ENCODE data around the gene CD70.
"Not testable (repeated sequence)": the region's sequence is repeated elsewhere in the genome, so short reads cannot be mapped to it uniquely, and the experiment has no call there.

Gene CD70

GRCh38 chr19:6597471-6598253 lies 6.7 kb upstream of the CD70 start:
- DNase-seq (ENCODE audit: low read depth in 2 of 2), result not testable (repeated sequence)

DNA sequence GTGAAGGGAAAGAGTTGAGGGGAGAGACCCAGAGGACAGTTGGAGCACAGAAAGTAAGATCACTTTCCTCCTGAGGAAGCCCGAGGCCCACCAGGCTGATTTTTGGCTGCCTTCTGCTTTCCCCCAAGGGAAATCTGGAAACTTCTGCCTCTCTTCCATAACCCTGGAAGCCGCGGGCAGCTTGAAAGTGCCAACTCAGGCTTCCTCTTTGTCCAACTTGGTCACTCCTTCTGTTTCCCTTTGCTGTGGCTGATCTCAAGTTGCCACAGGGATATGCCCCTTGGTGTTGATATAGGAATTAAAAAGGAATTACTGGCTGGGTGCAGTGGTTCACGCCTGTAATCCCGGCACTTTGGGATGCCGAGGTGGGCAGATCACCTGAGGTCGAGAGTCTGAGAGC lies 5.7 kb upstream of the CD70 start:
- DNase-seq (ENCODE audit: low read depth in 2 of 2), result no peak

- DNase-seq (ENCODE audit: low read depth in 2 of 2), result no peak
Measured at GRCh38 chr19:6593651-6594416, 2.9 kb upstream of the CD70 start.

DNA sequence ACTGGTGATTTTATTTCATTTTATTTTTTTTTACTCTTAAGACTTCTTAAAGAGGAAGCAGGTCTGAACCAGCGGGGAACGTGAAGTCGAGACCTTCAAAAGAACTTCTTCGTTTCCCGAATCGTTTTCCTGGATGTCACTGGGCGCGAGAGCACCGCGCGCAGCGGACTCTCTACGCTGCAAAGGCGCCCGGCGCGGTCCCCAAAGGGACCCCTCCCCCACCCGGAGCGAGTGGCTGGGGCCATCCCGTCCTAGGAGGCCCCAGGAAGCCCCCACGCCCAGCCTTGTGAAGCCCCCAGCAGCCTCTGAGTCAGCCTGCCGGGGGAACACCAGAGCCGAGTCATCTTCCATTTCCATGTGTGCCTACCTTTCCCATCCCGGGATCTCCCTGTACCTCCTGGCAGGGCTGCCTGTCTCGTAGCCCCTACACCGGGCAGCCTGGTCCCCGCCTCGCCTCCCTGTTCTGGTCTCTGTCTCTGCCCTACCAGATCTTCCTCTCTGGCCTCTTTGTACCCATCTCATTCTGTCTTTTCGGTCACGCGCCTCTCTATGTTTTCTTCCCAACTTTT lies 608 bp downstream of the CD70 start:
- peak in 1 of 2 donors; percentile 13 for DNase-seq (ENCODE audit: low read depth in 2 of 2)

DNA sequence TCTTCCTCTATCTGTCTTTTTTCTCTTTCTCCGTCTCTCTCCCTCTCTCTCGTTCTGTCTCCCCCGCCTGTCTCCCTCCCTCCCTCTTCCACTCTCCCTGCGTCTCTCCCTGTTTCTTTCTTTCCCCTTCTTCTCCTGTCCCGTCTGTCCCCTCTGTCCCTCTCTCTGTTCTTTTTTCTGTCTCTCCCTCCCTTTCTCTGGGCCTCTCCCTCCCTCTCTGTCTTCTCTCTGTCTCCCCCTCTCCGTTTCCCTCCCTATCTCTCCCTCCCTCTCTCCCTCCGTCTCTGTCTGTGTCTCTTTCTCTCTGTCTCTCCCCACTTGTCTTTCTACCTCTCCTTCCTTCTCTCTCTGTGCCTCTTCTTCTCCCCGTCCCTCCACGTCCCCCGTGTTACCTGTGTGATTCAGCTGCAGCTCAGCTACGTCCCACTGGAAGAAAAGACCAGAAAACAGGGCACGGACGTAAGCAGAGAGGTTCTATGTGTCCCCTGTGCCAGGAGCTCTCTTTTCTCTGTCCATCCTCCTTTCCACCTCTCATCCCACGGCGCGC lies 1.2 kb downstream of the CD70 start:
- no peak for DNase-seq (ENCODE audit: low read depth in 2 of 2)

GRCh38 chr19:6588508-6589345 lies 2.2 kb downstream of the CD70 start:
- DNase-seq (ENCODE audit: low read depth in 2 of 2), result no peak

GRCh38 chr19:6587998-6588507 lies 2.9 kb downstream of the CD70 start:
- no peak for DNase-seq (ENCODE audit: low read depth in 2 of 2)

DNA sequence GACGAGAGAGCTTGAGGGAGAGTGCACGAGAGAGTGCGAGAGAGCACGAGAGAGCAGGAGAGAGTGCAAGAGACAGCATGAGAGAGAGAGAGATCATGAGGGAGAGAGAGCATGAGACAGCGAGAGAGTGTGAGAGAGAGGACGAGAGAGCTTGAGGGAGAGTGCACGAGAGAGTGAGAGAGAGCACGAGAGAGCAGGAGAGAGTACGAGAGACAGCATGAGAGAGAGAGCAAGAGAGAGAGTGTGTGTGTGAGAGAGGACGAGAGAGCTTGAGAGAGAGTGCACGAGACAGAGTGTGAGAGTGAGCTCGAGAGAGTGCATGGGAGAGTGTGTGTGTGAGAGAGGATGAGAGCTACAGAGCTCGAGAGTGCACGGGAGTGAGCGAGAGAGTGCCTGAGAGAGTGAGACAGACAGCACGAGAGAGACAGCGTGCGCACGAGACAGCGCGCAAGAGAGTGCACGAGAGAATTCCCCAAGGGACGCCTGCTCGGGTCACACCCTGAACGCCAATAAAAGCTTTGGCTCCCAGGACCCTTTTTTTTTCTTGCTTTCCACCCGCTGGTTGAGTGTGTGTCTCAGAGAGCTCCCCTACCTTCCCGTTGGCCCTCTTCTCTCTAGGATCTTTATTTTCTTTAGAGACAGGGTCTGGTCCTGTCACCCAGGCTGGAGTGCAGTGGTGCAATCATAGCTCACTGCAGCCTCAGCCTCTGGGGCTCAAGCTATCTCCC lies 3.7 kb downstream of the CD70 start:
- no peak for DNase-seq (ENCODE audit: low read depth in 2 of 2)

DNA sequence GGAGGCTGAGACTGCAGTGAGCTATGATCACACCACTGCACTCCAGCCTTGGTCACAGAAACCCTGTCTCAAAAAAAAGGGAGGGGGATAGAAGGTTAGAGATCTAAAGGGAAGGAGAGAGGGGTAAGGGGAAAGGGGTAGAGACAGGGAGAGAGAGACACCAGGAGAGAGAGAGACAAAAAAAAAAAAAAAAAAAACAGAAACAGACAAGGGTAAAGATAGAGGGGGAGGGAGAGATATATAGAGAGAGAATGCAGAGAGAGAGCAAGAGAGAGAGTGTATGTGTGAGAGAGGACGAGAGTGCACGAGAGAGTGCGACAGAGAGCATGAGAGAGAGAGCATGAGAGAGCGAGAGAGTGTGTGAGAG lies 4.2 kb downstream of the CD70 start:
- no peak for DNase-seq (ENCODE audit: low read depth in 2 of 2)

DNA sequence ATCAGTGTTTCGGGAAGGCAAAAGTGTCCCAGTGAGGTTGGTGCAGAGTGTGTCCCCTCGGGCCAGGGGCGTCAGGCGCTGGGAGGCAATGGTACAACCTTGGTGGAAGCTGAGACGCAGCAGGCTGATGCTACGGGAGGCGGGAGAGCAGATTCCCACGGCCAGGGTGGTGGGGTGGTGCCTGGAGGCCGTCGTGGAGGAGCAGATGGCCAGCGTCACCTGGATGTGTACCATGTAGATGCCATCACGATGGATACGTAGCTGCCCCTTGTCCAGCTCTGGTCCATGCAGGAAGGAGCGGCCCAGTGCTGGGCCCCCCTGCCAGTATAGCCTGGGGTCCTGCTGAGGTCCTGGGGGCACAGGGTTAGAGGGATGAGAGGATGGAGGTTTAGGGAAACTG lies 4.9 kb downstream of the CD70 start:
- DNase-seq (ENCODE audit: low read depth in 2 of 2), result no peak

- DNase-seq (ENCODE audit: low read depth in 2 of 2), result not testable (repeated sequence)
Measured at GRCh38 chr19:6582515-6583484, 8.2 kb downstream of the CD70 start.

DNA sequence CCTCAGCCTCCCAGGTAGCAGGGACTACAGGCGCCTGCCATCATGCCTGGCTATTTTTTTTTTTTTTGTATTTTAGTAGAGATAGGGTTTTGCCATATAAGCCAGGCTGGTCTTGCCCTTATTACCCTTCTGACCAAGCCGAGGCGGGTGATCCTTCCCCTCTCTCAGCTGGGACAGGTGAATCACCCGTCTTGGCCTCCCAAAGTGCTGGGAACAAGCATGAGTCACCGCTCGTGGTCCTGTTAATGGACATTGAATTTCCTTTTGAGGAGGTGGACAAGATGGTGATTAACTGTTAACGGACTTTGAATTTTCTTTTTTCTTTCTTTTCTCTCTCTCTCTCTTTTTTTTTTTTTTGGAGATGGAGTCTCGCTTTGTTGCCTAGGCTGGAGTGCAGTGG lies 10.6 kb downstream of the CD70 start:
- no peak for DNase-seq (ENCODE audit: low read depth in 2 of 2)

- no peak for DNase-seq (ENCODE audit: low read depth in 2 of 2)
Measured at GRCh38 chr19:6579450-6580178, 11.3 kb downstream of the CD70 start.

DNA sequence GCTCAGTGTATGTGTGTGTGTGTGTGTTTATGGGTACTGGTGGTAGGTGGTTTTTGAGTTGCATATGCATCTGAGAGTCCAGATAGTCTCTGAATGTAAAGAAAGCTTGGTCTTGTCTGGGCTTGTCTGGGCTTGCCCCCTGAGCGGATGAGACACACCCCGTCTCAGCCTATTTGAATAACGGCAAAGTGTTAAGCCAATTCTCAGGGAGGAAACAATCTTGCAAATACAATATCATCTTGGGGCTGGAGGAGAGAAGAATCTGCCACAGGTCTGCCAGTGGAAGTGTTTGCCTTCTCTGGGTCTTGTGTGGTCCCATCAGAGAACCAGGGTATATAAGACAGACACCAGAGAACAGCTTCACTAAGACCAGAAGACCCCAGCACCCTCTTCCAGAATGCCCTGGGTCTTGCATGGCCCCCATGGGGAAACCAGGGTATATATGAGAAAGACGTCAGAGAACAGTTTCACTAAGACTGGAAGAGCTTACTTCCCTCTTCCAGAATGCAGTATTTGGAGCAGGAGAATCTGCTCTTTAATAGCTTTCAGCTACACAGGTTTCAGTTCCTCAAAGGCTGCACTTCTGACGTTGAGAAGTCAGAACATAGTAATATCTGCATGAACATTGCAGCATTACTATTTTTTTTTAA lies 13.3 kb downstream of the CD70 start:
- no peak for DNase-seq (ENCODE audit: low read depth in 2 of 2)

- DNase-seq (ENCODE audit: low read depth in 2 of 2), result no peak
Measured at GRCh38 chr19:6576869-6577475, 14.0 kb downstream of the CD70 start.

DNA sequence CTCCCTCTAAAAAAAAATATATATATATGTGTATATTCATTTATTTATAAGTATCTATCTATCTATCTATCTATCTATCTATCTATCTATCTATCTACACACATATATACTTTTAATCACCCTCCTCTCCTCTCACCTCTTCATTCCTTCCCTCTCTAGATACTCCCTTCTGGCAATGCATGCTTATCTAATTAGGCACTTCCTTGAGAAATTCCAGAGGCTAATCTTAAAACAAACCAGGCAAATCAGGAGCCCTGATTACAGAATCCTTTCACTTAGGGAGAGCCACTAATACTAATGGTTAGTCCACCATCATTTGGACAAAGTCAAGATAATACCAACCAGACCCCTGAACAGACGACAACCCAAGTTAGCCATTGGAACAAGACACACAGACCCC lies 17.6 kb downstream of the CD70 start:
- DNase-seq (ENCODE audit: low read depth in 2 of 2), result no peak

DNA sequence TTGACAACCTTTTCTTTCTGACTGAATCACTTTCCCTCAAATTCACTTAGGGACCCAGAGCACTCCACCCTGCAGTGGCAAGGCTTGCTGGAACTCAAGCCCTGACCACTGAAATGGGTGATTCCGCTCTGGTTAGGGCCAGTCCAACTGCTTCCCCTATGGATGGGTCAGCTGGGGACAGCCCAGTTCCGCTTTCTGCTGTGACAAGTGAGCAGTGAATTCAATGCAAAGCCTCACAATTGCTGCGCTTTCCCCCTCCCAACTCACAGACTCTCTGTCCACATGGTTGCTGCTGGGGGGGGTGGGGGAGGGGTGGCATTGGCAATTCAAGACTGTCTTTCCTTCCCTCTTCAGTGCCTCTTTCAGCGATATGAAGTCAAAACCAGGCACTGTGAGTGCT lies 18.7 kb downstream of the CD70 start:
- DNase-seq (ENCODE audit: low read depth in 2 of 2), result no peak

- no peak for DNase-seq (ENCODE audit: low read depth in 2 of 2)
Measured at GRCh38 chr19:6571167-6571566, 19.8 kb downstream of the CD70 start.

Data from stimulated activated CD8-positive, alpha-beta memory T cell treated with anti-CD3 and anti-CD28 coated beads, Interleukin-7, amount 100 ng/mL, for 4 hours (primary cell).